OCI-LY3 (cell line): ENCODE results near the gene CACNA1B.

Source experiments
- CTCF ChIP-seq: fragments of 200-600, 300-600 bp; sonication (generic); IDR thresholded peaks from 2 replicates; pipeline ENCODE4 v1.5.1; 2014; ENCODE audit warnings: antibody characterized with exemption, low read length, low read depth
- EZH2phosphoT487 ChIP-seq: fragments of 200-600 bp; shearing (Covaris generic); IDR thresholded peaks from 2 replicates; pipeline ENCODE4 v1.6.1; 2018; ENCODE audit warnings: antibody characterized with exemption, mixed run types, low read depth

GRCh38 chr9:138003485-138004190, 126.1 kb downstream of the CACNA1B start:
- no peak for TF ChIP-seq CTCF
- TF ChIP-seq EZH2phosphoT487, result no peak
